ENCODE measurements around the gene MRPL28. TPM values are rescaled to one million over a fixed set of nuclear protein-coding genes. Genes with fewer than 3 reads are reported as not detected.

Gene MRPL28
- total and polyA plus RNA-seq, 2 donors from 2014 or later: 59.1 to 201 TPM

Other genes starting within 250 kb of the MRPL28 start
- gene NPRL3, start 231.9 kb downstream of the MRPL28 start, total RNA-seq: 37.8 TPM
- 21.3 TPM for gene NPRL3, start 231.9 kb downstream of the MRPL28 start, polyA plus RNA-seq (ENCODE audit: insufficient read depth, low read depth, low replicate concordance)
- gene HBZ, start 217.9 kb downstream of the MRPL28 start, total RNA-seq: not detected
- gene HBZ, start 217.9 kb downstream of the MRPL28 start, polyA plus RNA-seq (ENCODE audit: insufficient read depth, low read depth, low replicate concordance): not detected
- not detected for gene HBM, start 204.6 kb downstream of the MRPL28 start, total RNA-seq
- gene HBM, start 204.6 kb downstream of the MRPL28 start, polyA plus RNA-seq (ENCODE audit: insufficient read depth, low read depth, low replicate concordance): not detected
- gene HBA2, start 197.7 kb downstream of the MRPL28 start, total RNA-seq: 33.9 TPM
- gene HBA2, start 197.7 kb downstream of the MRPL28 start, polyA plus RNA-seq (ENCODE audit: insufficient read depth, low read depth, low replicate concordance): 11.1 TPM
- gene HBA1, start 193.9 kb downstream of the MRPL28 start, total RNA-seq: 41.1 TPM
- gene HBA1, start 193.9 kb downstream of the MRPL28 start, polyA plus RNA-seq (ENCODE audit: insufficient read depth, low read depth, low replicate concordance): 2.6 TPM
- not detected for gene HBQ1, start 190.1 kb downstream of the MRPL28 start, total RNA-seq
- gene HBQ1, start 190.1 kb downstream of the MRPL28 start, polyA plus RNA-seq (ENCODE audit: insufficient read depth, low read depth, low replicate concordance): not detected
- 72.0 TPM for gene LUC7L, start 141.1 kb downstream of the MRPL28 start, total RNA-seq
- gene LUC7L, start 141.1 kb downstream of the MRPL28 start, polyA plus RNA-seq (ENCODE audit: insufficient read depth, low read depth, low replicate concordance): 56.3 TPM
- 109 TPM for gene FAM234A, start 135.7 kb downstream of the MRPL28 start, total RNA-seq
- 65.3 TPM for gene FAM234A, start 135.7 kb downstream of the MRPL28 start, polyA plus RNA-seq (ENCODE audit: insufficient read depth, low read depth, low replicate concordance)
- gene RGS11, start 94.6 kb downstream of the MRPL28 start, total RNA-seq: 5.9 TPM
- gene RGS11, start 94.6 kb downstream of the MRPL28 start, polyA plus RNA-seq (ENCODE audit: insufficient read depth, low read depth, low replicate concordance): 2.5 TPM
- 0.88 TPM for gene ARHGDIG, start 89.9 kb downstream of the MRPL28 start, total RNA-seq
- not detected for gene ARHGDIG, start 89.9 kb downstream of the MRPL28 start, polyA plus RNA-seq (ENCODE audit: insufficient read depth, low read depth, low replicate concordance)
- not detected for gene PDIA2, start 87.4 kb downstream of the MRPL28 start, total RNA-seq
- not detected for gene PDIA2, start 87.4 kb downstream of the MRPL28 start, polyA plus RNA-seq (ENCODE audit: insufficient read depth, low read depth, low replicate concordance)
- gene AXIN1, start 17.8 kb downstream of the MRPL28 start, total RNA-seq: 24.6 TPM
- 9.7 TPM for gene AXIN1, start 17.8 kb downstream of the MRPL28 start, polyA plus RNA-seq (ENCODE audit: insufficient read depth, low read depth, low replicate concordance)
- 65.0 TPM for gene PGAP6, start 11.4 kb upstream of the MRPL28 start, total RNA-seq
- gene PGAP6, start 11.4 kb upstream of the MRPL28 start, polyA plus RNA-seq (ENCODE audit: insufficient read depth, low read depth, low replicate concordance): 144 TPM
- gene NME4, start 26.7 kb upstream of the MRPL28 start, total RNA-seq: 56.6 TPM
- 100 TPM for gene NME4, start 26.7 kb upstream of the MRPL28 start, polyA plus RNA-seq (ENCODE audit: insufficient read depth, low read depth, low replicate concordance)
- 23.8 TPM for gene DECR2, start 31.3 kb upstream of the MRPL28 start, total RNA-seq
- gene DECR2, start 31.3 kb upstream of the MRPL28 start, polyA plus RNA-seq (ENCODE audit: insufficient read depth, low read depth, low replicate concordance): 58.9 TPM
- 84.9 TPM for gene RAB11FIP3, start 55.1 kb upstream of the MRPL28 start, total RNA-seq
- gene RAB11FIP3, start 55.1 kb upstream of the MRPL28 start, polyA plus RNA-seq (ENCODE audit: insufficient read depth, low read depth, low replicate concordance): 162 TPM
- 52.9 TPM for gene CAPN15, start 157.2 kb upstream of the MRPL28 start, total RNA-seq
- 17.9 TPM for gene CAPN15, start 157.2 kb upstream of the MRPL28 start, polyA plus RNA-seq (ENCODE audit: insufficient read depth, low read depth, low replicate concordance)
- gene PRR35, start 189.9 kb upstream of the MRPL28 start, total RNA-seq: 1.8 TPM
- gene PRR35, start 189.9 kb upstream of the MRPL28 start, polyA plus RNA-seq (ENCODE audit: insufficient read depth, low read depth, low replicate concordance): 24.4 TPM
- gene NHLRC4, start 196.5 kb upstream of the MRPL28 start, total RNA-seq: 3.3 TPM
- 17.4 TPM for gene NHLRC4, start 196.5 kb upstream of the MRPL28 start, polyA plus RNA-seq (ENCODE audit: insufficient read depth, low read depth, low replicate concordance)
- gene PIGQ, start 199.4 kb upstream of the MRPL28 start, total RNA-seq: 92.9 TPM
- gene PIGQ, start 199.4 kb upstream of the MRPL28 start, polyA plus RNA-seq (ENCODE audit: insufficient read depth, low read depth, low replicate concordance): 118 TPM
- 24.0 TPM for gene RAB40C, start 219.5 kb upstream of the MRPL28 start, total RNA-seq
- gene RAB40C, start 219.5 kb upstream of the MRPL28 start, polyA plus RNA-seq (ENCODE audit: insufficient read depth, low read depth, low replicate concordance): 18.1 TPM